ENCODE measurements around the gene GNRH2.
"Not testable (repeated sequence)": the region's sequence is repeated elsewhere in the genome, so short reads cannot be mapped to it uniquely, and the experiment has no call there.

Gene GNRH2

DNA sequence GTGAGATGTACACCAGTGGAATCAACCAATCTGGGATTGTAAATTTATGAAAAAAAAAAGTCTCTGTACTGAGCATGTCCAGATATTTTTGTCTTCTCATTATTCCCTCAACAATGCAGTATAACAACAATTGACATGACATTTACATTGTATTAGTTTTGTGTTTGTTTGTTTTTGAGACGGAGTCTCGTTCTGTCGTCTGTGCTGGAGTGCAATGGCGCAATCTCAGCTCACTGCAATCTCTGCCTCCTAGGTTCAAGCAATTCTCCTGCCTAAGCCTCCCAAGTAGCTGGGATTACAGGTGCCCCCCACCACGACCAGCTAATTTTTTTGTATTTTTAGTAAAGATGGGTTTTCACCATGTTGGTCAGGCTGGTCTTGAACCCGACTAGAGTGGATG lies 31.9 kb downstream of the GNRH2 start:
- not testable (repeated sequence) for DNase-seq

DNA sequence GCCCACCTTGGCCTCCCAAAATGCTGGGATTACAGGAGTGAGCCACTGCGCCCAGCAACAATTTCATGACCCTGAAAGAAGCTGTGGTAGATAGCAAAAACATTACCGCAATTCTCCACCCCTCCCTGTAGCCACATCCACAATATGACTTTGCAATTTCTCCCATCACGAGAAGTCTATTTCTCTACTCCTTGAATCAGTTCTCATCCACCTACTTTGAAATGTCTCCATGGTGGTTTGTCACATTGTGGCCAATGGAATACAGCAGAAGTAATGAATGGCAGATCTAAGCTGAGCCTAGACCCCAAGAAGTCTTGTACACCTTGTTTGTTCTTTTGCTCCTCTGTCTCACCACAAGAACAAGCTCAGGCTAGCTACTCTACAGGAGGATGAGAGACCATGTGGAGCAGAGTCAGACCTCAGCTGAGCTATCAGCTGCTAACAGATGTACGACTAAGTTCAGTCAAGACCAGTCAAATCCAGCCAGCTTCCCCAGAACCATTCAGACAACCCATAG lies 34.3 kb downstream of the GNRH2 start:
- no peak for DNase-seq

DNA sequence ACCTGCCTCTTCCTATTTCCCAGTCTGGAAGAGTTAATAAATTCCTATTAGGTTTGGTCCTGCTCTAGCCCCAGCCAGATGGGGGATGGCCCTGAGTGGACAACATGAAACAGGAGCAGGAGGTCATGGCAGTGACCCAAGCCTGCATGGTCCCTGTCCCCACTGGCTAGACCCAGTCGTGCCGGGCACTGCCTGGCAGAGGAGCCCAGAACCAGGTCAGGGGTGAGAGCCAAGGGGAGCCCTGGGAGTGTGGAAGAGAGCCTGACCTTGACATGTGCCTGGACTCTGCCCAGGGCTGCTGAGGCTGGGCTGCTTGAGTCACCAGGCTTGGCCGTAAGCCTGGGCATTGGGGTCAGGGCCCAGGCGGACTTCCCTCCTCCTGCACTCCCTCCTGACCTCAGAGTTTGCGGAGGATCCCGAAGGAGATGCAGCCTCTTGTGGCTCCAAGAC lies 37.5 kb downstream of the GNRH2 start:
- DNase-seq: no peak

DNA sequence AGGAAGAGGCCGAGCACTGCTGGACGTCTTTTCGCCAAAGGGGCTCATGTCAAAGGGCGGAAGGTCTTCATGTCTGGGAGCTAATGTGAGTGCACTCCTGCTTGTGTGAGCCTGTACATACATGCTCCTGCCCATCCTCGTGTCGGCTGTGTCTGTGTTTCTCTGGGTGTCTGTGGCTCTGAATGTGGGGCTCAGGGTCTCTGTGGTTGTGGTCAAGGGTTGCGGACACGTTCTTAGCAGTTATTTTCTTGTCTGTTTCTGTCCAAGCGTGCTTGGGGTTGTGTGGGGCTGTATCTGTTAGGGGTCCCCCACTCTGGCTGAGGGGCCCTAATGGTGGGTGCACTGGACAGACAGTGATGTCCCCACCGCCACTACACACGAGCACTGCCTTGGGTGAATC lies 38.2 kb downstream of the GNRH2 start:
- no peak for DNase-seq

DNA sequence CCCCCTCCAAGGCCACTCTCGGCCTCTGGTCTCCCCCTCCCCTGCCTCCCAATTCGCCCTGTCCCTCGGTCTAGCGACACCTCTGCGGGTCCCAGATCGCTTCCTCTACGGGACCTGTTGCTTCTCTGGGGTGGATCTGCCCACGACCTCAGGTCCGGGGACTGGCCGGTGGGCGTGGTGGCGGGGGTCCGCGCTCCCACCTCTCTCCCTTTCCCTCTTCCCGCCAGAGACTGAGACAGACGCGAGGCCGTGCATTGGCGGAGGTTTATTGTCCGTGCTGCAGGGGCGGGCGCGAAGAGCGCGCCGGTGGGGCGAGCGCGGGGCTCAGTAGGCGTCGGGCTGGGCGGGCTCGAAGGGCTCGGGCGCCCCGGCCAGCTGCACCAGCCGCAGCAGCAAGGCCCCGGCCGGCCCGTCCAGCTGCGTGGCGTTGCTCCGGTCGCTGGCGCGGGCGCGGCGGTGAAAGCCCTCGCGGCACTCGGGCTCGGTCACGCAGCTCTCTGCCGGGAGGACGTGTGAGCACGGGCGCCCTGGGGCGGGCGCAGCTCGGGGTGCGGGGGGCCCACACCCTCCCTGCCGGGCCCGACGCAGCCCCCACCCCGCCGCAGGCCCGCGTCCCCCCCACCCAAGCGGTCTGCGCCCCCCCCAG lies 39.0 kb downstream of the GNRH2 start:
- no peak for DNase-seq

DNA sequence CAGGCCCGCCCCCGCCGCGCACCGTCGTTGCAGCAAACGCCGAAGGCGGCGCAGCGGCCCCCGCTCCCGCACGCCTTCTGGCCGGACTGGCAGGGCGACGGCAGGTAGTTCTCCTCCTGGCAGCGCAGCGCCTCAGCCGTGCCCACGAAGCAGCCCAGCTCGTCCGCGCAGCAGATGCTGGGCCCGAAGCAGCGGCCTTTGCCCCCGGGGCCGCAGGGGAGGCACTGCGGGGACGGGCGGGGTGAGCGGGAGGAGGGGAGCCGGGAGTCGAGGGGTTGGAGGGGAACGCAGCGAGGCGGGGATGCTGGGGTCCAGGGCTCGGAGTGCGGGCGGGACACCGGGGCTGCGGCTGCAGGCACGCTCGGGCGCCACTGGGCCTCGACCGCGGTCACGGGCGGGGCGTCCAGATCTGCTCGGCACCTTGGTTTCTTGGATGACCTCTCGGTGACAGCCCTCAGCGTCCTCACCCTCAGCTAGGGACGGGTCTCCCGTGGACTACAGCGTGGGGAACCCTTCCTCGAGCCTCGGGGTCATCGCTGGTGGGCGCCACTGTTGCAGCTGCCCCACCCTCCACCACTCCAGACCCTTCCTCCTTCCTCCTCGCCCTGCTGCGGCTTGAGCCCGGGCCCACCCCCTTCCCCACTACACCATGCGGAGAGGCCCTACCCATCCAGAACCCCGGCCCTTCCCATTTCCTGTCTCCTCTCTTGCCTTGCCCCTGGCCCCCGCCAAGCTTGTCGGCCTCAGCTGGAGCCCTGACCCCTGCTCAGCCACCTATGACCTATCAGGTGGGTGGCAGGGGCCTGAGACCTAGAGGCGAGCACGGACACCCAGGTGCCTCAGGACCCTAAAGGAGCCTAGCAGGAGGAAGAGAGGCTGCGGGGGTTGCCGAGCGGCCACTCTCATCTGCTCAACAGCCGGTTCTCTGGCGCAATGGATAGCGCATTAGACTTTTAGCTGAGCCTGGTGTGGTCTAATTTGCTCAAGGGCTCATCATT lies 39.8 kb downstream of the GNRH2 start:
- DNase-seq: no peak

DNA sequence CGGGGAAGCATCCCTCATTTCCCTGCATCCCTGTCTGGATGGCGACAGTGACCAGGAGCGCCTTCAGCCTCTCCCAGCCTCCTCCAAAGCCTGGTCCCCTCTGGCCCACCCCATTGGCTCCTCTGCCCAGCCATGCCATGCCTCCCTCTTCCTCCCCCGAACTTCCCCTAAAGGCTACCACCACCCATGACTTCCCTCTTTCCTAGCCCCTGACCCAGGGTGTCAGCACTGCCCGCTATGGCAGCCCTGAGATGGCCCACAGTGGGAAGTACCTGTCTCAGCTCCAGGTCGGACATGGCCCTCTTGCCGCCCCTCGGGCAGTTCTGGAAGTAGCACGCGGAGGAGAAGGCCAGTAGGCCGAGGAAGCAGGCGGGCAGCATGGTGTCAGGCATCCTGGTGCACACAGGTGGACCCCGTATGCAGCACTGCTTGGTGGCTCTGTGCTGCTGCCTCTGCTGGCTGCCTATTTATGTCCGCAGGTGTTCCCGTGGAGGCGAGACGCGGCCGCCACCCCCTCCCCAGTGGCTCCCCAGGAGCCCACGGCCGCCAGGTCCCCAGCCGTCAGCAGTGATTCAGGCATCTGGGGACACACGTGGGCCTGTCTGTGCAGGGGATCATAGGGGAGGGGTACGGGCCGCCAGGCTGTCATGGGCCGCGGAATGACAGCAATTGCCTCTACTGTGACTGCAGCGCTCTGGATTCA lies 41.0 kb downstream of the GNRH2 start, which contains the start of gene AVP:
TSS of gene AVP (minus strand) at position 442 of the 703 bp plus-strand sequence. CDS start at position 392, 50 bp downstream.
- DNase-seq: no peak

DNA sequence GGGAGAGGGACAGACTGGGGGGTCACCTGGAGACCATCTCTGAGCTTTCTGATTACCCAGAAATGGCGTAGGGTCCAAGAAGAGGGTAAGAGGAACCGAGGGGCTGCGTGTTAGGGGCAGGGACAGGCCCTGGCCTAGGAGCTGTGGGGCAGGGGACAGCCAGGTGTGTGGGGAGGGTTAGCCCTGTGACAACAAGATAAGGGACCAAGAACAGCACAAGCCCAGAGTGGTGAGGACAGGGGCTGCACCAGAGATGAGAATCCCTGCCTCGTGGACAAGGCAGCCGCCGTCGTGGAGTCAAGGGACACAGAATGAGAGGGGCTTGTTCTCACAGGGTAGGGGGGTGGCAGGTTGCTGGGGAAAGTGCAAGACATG lies 41.6 kb downstream of the GNRH2 start:
- no peak for DNase-seq

DNA sequence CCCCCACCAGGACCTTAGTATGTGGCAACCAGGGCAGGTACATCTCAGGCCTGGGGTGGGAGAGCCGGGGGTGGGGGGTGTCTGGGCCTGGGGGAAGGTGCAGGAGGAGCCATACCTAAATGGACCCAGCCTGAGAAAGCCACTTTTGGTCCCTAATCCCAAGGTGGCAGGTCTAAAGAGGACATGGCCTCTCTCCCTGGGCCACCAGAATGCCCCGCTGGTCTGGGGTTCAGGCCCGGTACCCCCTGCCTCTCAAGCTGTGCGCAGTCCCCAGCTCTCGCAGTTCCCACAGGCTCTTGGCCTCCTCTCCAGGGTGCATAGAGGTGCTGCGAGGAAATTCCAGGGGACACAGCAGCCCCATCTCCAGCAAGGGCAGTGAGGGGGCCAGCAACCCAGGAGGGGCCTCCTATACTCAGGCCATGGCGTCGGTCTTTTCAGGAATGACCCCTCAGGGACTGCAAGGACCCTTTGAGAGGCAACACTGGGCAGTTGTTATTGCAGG lies 42.2 kb downstream of the GNRH2 start:
- no peak for DNase-seq

DNA sequence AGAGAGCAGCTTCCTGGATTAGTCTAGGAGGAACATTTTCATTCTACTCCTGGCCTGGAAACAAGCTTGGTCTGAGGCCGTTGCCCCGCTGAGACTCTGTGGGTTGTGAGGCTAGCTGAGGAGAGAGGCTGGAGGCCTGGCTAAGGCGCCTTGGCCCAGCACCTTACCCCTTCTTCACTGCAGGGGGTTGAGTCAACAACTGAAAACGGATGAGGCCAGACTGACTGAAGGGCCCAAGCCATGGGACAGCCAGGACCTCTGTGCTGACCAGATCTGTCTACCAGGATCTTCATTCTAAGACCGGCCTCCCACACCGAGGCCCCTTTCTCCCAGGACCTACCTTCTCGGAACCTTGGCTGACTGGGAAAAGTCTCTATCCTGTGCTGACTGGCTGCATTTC lies 44.6 kb downstream of the GNRH2 start:
- no peak for DNase-seq

DNA sequence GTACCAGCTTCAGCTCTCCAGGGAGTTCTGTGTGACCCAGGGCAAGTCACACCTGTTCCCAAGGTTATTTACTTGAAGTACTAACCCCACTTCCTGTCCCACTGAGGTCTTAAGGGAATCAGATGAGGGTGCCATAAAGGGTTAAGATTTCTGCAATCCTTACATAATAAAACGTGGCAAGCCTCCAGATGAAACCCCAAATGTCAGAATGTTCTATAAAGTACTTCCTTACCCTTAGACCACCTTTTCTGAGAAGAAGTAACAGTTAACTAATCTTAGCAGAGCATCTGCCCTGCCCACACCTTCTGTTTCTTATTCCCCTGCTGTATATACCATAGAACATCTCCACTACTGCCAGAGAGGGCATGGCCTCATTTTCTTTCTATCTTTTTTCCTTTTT lies 47.1 kb downstream of the GNRH2 start:
- no peak for DNase-seq

DNA sequence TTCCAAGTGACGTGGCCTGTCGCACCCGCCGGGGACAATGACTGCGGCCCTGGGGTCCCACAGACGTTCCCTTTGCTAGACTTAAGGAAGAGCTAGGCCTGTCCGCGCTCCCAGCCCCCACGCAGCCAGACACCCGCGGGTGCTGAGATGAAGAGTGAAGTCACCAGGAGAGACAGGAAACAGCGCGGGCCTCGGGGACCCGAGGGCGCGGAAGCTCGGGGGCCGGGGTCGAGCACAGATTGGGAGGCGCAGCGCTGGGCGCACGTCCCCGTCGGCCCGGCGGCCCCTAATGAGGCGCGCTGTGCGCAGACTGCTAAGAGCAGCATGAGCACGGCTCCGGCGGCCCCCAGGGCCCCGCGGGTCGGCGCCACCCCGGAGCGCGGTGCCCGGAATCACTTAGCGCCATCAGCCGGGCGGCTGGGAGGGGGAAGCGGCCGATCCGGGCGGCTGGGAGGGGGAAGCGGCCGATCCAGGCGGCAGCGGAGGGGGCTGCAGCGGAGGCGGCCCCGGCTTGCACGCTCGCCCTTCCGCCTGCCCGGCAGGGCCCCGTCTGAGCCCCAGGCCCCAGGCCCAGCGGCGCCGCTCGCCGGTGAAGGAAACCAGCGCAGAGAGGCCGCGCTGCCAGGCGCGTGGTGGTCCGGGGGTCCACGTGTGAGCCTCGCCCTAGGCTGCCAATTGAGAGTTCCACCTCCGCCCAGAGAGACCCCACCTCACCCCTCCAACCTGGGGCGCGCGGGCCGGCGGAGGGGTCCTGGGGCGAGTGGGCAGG lies 49.4 kb downstream of the GNRH2 start:
- peak; percentile 37 for DNase-seq

DNA sequence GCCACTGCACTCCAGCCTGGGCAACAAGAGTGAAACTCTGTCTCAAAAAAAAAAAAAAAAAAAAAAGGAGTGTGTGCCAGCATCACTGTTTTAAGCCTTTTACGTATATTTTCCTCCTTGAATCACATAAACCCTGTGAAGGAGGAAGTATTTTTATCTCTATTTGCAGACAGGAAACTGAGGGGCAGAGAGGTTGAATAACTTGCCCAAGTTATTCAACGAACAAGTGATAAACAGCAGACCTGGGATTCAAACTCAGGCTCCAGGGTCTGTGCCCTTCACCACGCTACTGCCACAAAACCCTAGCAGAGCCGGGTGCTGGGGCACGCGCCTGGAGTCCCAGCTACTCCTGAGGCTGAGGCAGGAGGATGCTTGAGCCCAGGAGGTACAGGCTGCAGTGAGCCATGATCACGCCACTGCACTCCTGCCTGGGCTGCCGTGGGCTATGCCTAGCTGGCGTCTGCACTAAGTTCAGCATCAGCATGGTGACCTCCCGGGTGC lies 50.5 kb downstream of the GNRH2 start:
- DNase-seq: no peak

DNA sequence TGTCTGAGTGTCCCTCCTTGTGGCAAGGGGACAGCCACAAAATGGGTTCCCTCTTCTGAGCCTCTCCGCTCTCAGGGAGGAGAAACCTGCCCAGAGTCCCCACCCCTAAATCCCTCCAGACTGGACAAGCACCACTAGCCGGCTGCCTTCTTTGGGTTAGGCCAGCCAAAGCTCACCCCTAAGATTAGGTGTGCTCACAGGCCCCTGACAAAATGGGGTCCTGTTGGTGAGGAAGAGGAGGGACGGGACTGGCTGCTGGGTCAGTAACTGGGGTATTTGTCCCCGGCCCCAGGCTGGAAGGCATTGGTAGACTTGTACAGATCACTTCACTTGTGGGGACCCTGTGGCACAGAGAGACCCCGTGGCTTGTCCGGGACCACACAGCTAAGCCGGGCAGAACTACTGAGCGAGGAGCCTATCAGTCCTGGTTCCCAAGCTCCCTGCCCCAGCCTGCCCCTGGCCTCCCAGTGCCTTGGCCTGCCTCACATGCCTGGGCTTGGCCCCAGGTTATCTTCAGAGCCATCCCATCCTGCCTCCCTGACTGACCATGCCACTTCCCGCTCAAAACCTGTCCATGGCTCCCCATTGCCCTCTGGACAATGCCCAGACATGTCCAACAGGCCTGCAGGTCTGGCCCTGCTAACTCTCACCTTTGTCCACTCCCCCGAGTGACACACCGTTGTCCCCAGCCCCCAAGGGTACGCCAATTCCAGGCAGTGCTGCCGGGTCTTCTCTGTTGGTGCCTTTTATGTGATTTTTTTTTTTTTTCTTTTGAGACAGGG lies 51.6 kb downstream of the GNRH2 start:
- DNase-seq: no peak
